ENCODE data around the gene BRINP2. TPM values are rescaled to one million over a fixed set of nuclear protein-coding genes. Genes with fewer than 3 reads are reported as not detected.

Gene BRINP2
- total RNA-seq, 4 donors from 2014 or later = not detected

- no peak for ATAC-seq
Measured at GRCh38 chr1:177300431-177300830, 129.7 kb downstream of the BRINP2 start.

GRCh38 chr1:177301425-177302124 lies 130.8 kb downstream of the BRINP2 start:
- in situ Hi-C loops (cut with MboI; ENCODE audit: low sequenced_read_pairs in 4 of 4) = no loop called here
- Histone ChIP-seq H3K27ac (no peak overlapping the region), H3K9me3 (no peaks in the 10 kb centered on the region), H3K4me3 (no peak overlapping the region), H3K27me3 (no peaks in the 10 kb centered on the region), H3K36me3 (no peaks in the 10 kb centered on the region), H3K4me1 (peaks cover 0 to 8% of the 10 kb centered on the region in 2 donors)
- ATAC-seq (no peak), DNase-seq (no peak)
- intact Hi-C loops (cut with DNase I; ENCODE audit: low total_unique reads) = no loop called here
- TF ChIP-seq POLR2A (IDR thresholded peaks at IDR 0.05) = no peak
- no peak for TF ChIP-seq CTCF (IDR thresholded peaks at IDR 0.05 in 4 of 5, conservative IDR thresholded peaks at IDR 0.05 in 1 of 5)

More at GRCh38 chr1:177300431-177300830, 129.7 kb downstream of the BRINP2 start:
- no peak for DNase-seq
- no peak overlapping the region for H3K27ac ChIP-seq
- no peaks in the 10 kb centered on the region for H3K36me3 ChIP-seq
- no peak overlapping the region for H3K4me3 ChIP-seq
- in situ Hi-C loops (cut with MboI; ENCODE audit: low sequenced_read_pairs in 4 of 4) (no loop called here), intact Hi-C loops (cut with DNase I; ENCODE audit: low total_unique reads) (no loop called here)
- peaks cover 0 to 8% of the 10 kb centered on the region in 2 donors for H3K4me1 ChIP-seq
- no peaks in the 10 kb centered on the region for H3K9me3 ChIP-seq
- TF ChIP-seq CTCF (IDR thresholded peaks at IDR 0.05 in 4 of 5, conservative IDR thresholded peaks at IDR 0.05 in 1 of 5) = no peak
- no peak for TF ChIP-seq POLR2A (IDR thresholded peaks at IDR 0.05)
- H3K27me3 ChIP-seq = no peaks in the 10 kb centered on the region

- no peaks in the 10 kb centered on the region for H3K36me3 ChIP-seq
- in situ Hi-C loops (cut with MboI; ENCODE audit: low sequenced_read_pairs in 4 of 4) = no loop called here
- ATAC-seq (no peak), DNase-seq (no peak)
- no peak for TF ChIP-seq CTCF (IDR thresholded peaks at IDR 0.05 in 4 of 5, conservative IDR thresholded peaks at IDR 0.05 in 1 of 5)
- TF ChIP-seq POLR2A (IDR thresholded peaks at IDR 0.05) = no peak
- intact Hi-C loops (cut with DNase I; ENCODE audit: low total_unique reads) = no loop called here
- H3K27ac ChIP-seq = no peak overlapping the region
- H3K4me3 ChIP-seq = no peak overlapping the region
- peaks cover 0 to 8% of the 10 kb centered on the region in 2 donors for H3K4me1 ChIP-seq
- no peaks in the 10 kb centered on the region for H3K9me3 ChIP-seq
- H3K27me3 ChIP-seq = no peaks in the 10 kb centered on the region
Measured at GRCh38 chr1:177302357-177303044, 131.7 kb downstream of the BRINP2 start.

DNA sequence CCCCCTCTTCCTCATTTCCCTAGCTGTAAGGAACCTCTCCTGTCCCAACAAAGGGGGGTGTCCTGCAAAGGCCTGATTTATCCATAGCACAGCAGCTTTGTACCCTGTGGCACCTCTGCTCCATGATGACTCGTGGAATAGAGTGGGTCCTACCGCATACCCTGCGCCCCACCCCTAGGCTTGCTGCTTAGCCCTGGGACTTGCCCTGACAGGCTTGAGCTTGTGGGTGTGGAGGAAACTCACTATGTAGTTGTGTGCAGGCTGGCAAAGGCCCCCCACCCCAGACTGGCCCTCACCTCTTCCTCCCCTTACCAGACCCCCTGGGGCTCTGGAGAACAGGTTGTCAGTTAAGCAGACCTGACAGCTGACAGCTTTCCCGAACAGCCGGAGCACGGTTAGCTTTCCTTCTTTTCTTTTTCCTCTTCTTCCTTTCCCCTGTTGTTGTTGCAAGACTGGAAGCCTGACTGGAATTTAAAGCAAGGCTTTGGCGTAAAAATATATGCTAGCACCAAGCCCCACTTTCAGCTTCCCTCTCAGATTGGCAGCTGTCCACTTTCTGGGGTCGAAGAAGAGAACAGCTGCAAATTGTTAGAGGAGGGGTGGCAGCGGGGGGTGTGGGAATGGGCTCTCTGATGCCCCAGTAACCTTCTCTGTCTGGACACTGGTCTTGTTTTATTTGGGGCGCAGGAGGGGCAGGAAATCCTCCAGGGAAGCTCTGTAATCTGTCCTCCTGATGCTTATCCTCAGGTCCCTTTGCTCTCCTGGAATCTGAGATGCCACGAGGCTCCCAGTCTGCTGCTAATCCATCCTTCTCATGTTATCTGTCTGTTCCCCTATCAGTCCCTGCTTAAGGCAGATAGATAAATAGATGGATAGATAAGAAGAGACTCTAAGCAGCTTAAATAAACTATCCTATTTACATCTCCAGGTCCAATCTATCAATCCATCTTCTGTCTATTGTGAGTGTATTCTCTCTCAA lies 134.6 kb downstream of the BRINP2 start:
- H3K36me3 ChIP-seq = no peaks in the 10 kb centered on the region
- TF ChIP-seq CTCF (IDR thresholded peaks at IDR 0.05 in 4 of 5, conservative IDR thresholded peaks at IDR 0.05 in 1 of 5) (no peak), POLR2A (IDR thresholded peaks at IDR 0.05) (no peak)
- intact Hi-C loops (cut with DNase I; ENCODE audit: low total_unique reads) (no loop called here), in situ Hi-C loops (cut with MboI; ENCODE audit: low sequenced_read_pairs in 4 of 4) (no loop called here)
- no peaks in the 10 kb centered on the region for H3K9me3 ChIP-seq
- H3K27ac ChIP-seq = no peak overlapping the region
- H3K27me3 ChIP-seq = no peaks in the 10 kb centered on the region
- DNase-seq = no peak
- peaks cover 0 to 8% of the 10 kb centered on the region in 2 donors for H3K4me1 ChIP-seq
- no peak overlapping the region for H3K4me3 ChIP-seq
- ATAC-seq = no peak
